Heart right ventricle (tissue), 16 donors: ENCODE data around the gene GRIK3. TPM values are rescaled to one million over a fixed set of nuclear protein-coding genes. Genes with fewer than 3 reads are reported as not detected.
A peak's percentile ranks its signal among the peaks of the same experiment; 100 is the strongest.

Experiments used
- ATAC-seq, 8 donors: fragments of 200-7000 bp; cut with Tn5 transposase; one replicate each; pipeline ENCODE4 v1.9.1; 2020; ENCODE audit warnings: mild to moderate bottlenecking in 8 of 8, moderate library complexity in 8 of 8, moderate number of reproducible peaks in 1 of 8
- DNase-seq, 2 donors: peaks; one replicate each; pipeline ENCODE4 v3.0.0-alpha.2; 2020
- H3K27ac ChIP-seq, 10 donors: fragments of 200-600 bp; sonication (generic) in 2 of 10; one replicate each; pipeline versions ENCODE4 v1.5.0 to v1.8.0; 2020 to 2022; ENCODE audit warnings: mild to moderate bottlenecking in 3 of 10
- H3K27me3 ChIP-seq, 7 donors: fragments of 200-600 bp; one replicate each; pipeline ENCODE4 v1.8.0; 2021 to 2022; ENCODE audit warnings: mild to moderate bottlenecking in 2 of 7
- H3K36me3 ChIP-seq, 9 donors: fragments of 200-600 bp; sonication (generic) in 1 of 9; one replicate each; pipeline versions ENCODE4 v1.5.0 to v1.8.0; 2020 to 2022; ENCODE audit warnings: mild to moderate bottlenecking in 2 of 9
- H3K4me1 ChIP-seq, 9 donors: fragments of 200-600 bp; sonication (generic) in 1 of 9; one replicate each; pipeline versions ENCODE4 v1.5.0 to v1.8.0; 2020 to 2022; ENCODE audit warnings: mild to moderate bottlenecking in 4 of 9
- H3K4me3 ChIP-seq, 10 donors: fragments of 200-600 bp; sonication (generic) in 2 of 10; one replicate each; pipeline versions ENCODE4 v1.5.0 to v1.8.0; 2020 to 2022; ENCODE audit warnings: mild to moderate bottlenecking in 7 of 10, moderate library complexity in 2 of 10
- H3K9me3 ChIP-seq, 11 donors: fragments of 200-600 bp in 10 of 11; sonication (generic) in 2 of 11; one replicate each; pipeline versions ENCODE4 v1.5.0 to v1.8.0; 2013 to 2022; ENCODE audit warnings: mild to moderate bottlenecking in 2 of 11, control low read depth in 1 of 11, moderate library complexity in 1 of 11
- CTCF ChIP-seq, 9 donors: fragments of 200-600 bp; sonication (generic) in 2 of 9; IDR thresholded peaks; one replicate each; pipeline versions ENCODE4 v1.5.0 to v1.8.0; 2021 to 2022; ENCODE audit warnings: antibody characterized with exemption in 9 of 9, mild to moderate bottlenecking in 5 of 9, moderate library complexity in 1 of 9
- WGBS, 2 donors: extraction: QIAGEN DNeasy Blood & Tissue Kit; methylation state at CpG; one replicate each; pipeline ENCODE4 v1.1.7; 2013; ENCODE audit warnings: inconsistent platforms in 1 of 2; 5-methylcytosine and 5-hydroxymethylcytosine counted together
- intact Hi-C, 10 donors: fragments of 100-400 bp; cut with DNase I; formaldehyde crosslinking; loops; one replicate each; pipeline versions ENCODE4 v1.11.1 to v1.14.2; 2022
- polyA plus RNA-seq, 2 donors: library from polyadenylated mRNA; stranded (reverse); fragments of 200-250 nt; gene quantifications; one replicate each; pipeline ENCODE4 v1.2.3, GENCODE V29; 2013
- total RNA-seq, 10 donors: library from RNA; stranded (reverse); fragmentation: NEBNext Ultra II Directional in 3 of 10; extraction: Animal tissue kit (Norgen Biotek cat#: 25700) in 3 of 10; gene quantifications; one replicate each; pipeline versions ENCODE4 v1.2.1 to v1.2.4, GENCODE V29; 2021 to 2023
- donor health status: Arrhythmogenic right ventricular cardiomyopathy.
- donor health status: ischemic (EF 13 %, LVEDD 7.1; RV severe dilation, severe dysfunction).
- donor health status: healthy with polysubstance abuse.
- donor health status: DM: no; HTN: yes; CAD: no.
- donor health status: DM: no; HTN: no; CAD: no.
- donor health status: ischemic (EF 25% LVEDD 6.9; RV normal size, moderate dysfunction).
- donor health status: ischemic (EF 25% LVEDD 5.7; RV mildly dilated, moderate dysfunction).
- donor health status: healthy.
- donor health status: DM: yes; HTN: yes; CAD: no.
- donor health status: Ischemic cardiomyopathy.
- donor health status: ischemic (EF 35%, LVEDD 5.7; RV mildly dilated, moderate dysfunction).
- donor health status: nonischemic (EF 11% LVEDD 7.7; RV severe dilation, severe dysfunction).
- donor health status: DM: yes; HTN: yes; CAD: no.
- donor health status: PGD.
- donor health status: ischemic (EF 29% LVEDD 5.4; RV normal size, mild dysfunction).
- donor health status: nonischemic (EF 23%, LVEDD 6.1; RV moderate dilation, normal function).

GRIK3 gene
- total and polyA plus RNA-seq, 12 donors, result 0.10 to 1.1 (median 0.27) TPM

GRCh38 chr1:37018510-37018909, 15.8 kb downstream of the GRIK3 start:
- DNase-seq (no peak), ATAC-seq (no peak)
- no peaks in the 10 kb centered on the region for H3K36me3 ChIP-seq
- no peak for TF ChIP-seq CTCF (IDR thresholded peaks at IDR 0.05)
- intact Hi-C loops, result no loop called here
- H3K27ac ChIP-seq, result no peak overlapping the region
- no peaks in the 10 kb centered on the region for H3K4me1 ChIP-seq
- H3K4me3 ChIP-seq, result no peak overlapping the region
- peaks cover 0 to 45% (median 16%) of the 10 kb centered on the region in 7 donors for H3K27me3 ChIP-seq
- H3K9me3 ChIP-seq, result no peaks in the 10 kb centered on the region

- Histone ChIP-seq H3K4me1 (no peaks in the 10 kb centered on the region), H3K9me3 (no peaks in the 10 kb centered on the region), H3K36me3 (no peaks in the 10 kb centered on the region), H3K27me3 (peaks cover 0 to 44% (median 16%) of the 10 kb centered on the region in 7 donors), H3K27ac (no peak overlapping the region), H3K4me3 (no peak overlapping the region)
- ATAC-seq (no peak), DNase-seq (no peak)
- TF ChIP-seq CTCF (IDR thresholded peaks at IDR 0.05), result no peak
- intact Hi-C loops, result no loop called here
- WGBS, 2 donors, result 46 to 52% methylated on average over 4 of the region's 4 CpGs
Measured at GRCh38 chr1:37017720-37018119, 16.6 kb downstream of the GRIK3 start.

GRCh38 chr1:37016121-37016520, 18.2 kb downstream of the GRIK3 start:
- no peaks in the 10 kb centered on the region for H3K36me3 ChIP-seq
- ATAC-seq (no peak), DNase-seq (no peak)
- no peak overlapping the region for H3K4me3 ChIP-seq
- no peaks in the 10 kb centered on the region for H3K4me1 ChIP-seq
- no peak for TF ChIP-seq CTCF (IDR thresholded peaks at IDR 0.05)
- peaks cover 0 to 34% (median 10%) of the 10 kb centered on the region in 7 donors for H3K27me3 ChIP-seq
- H3K27ac ChIP-seq, result no peak overlapping the region
- intact Hi-C loops, result no loop called here
- H3K9me3 ChIP-seq, result no peaks in the 10 kb centered on the region

- Histone ChIP-seq H3K27ac (no peak overlapping the region), H3K4me3 (no peak overlapping the region), H3K4me1 (no peaks in the 10 kb centered on the region), H3K36me3 (no peaks in the 10 kb centered on the region), H3K27me3 (peaks cover 0 to 33% (median 10%) of the 10 kb centered on the region in 7 donors), H3K9me3 (no peaks in the 10 kb centered on the region)
- no peak for TF ChIP-seq CTCF (IDR thresholded peaks at IDR 0.05)
- intact Hi-C loops, result no loop called here
- DNase-seq (no peak), ATAC-seq (peak in 4 of 8 donors; percentile 31 to 61 (median 44))
- 65 to 69% methylated on average over 7 of the region's 7 CpGs for WGBS, 2 donors
Measured at GRCh38 chr1:37015713-37016112, 18.6 kb downstream of the GRIK3 start.

- DNase-seq, result no peak
- no peak overlapping the region for H3K27ac ChIP-seq
- no peaks in the 10 kb centered on the region for H3K36me3 ChIP-seq
- no peaks in the 10 kb centered on the region for H3K4me1 ChIP-seq
- no peaks in the 10 kb centered on the region for H3K9me3 ChIP-seq
- WGBS, 2 donors, result 65 to 68% methylated on average over 6 of the region's 6 CpGs
- H3K27me3 ChIP-seq, result peaks cover 0 to 6% (median 0%) of the 10 kb centered on the region in 7 donors
- no peak overlapping the region for H3K4me3 ChIP-seq
- ATAC-seq, result no peak
- TF ChIP-seq CTCF (IDR thresholded peaks at IDR 0.05), result no peak
- intact Hi-C loops, result no loop called here
Measured at GRCh38 chr1:37012226-37012625, 22.1 kb downstream of the GRIK3 start.
